HepG2 (cell line): ENCODE measurements around the gene PAFAH1B2.

Experiments used
- EED ChIP-seq: sonication (generic); formaldehyde crosslinking; IDR thresholded peaks from 2 replicates; pipeline ENCODE4 v1.5.0; 2020; ENCODE audit warnings: mild to moderate bottlenecking, missing genetic modification reagents
- POLR2G ChIP-seq: fragments of 200-400 bp; formaldehyde crosslinking; IDR thresholded peaks from 2 replicates; pipeline ENCODE4 v1.6.1; 2018; ENCODE audit warnings: mild to moderate bottlenecking, low read depth, low read length, moderate library complexity
- SMAD3 ChIP-seq: sonication (generic); formaldehyde crosslinking; IDR thresholded peaks from 2 replicates; pipeline ENCODE4 v1.4.0; 2020; ENCODE audit warnings: missing genetic modification reagents
- ZBTB33 ChIP-seq: sonication (generic); formaldehyde crosslinking; IDR thresholded peaks from 2 replicates; pipeline ENCODE4 v1.4.0; 2020; ENCODE audit warnings: missing genetic modification reagents

GRCh38 chr11:117159892-117160291, 15.8 kb downstream of the PAFAH1B2 start:
- TF ChIP-seq SMAD3 (CRISPR knock-in tag), result no peak
- TF ChIP-seq EED (CRISPR knock-in tag), result no peak
- TF ChIP-seq POLR2G, result no peak
- TF ChIP-seq ZBTB33 (CRISPR knock-in tag), result no peak
